A549 (cell line): Measurements from ENCODE around the gene RAMP1. TPM values are rescaled to one million over a fixed set of nuclear protein-coding genes. Genes with fewer than 3 reads are reported as not detected.

ENCODE experiments used
- ATAC-seq, 2 experiments: fragments of 200-7000 bp in 1 of 2; fragments of >200 bp in 1 of 2; cut with Nextera tagmentation in 1 of 2; cut with Tn5 transposase in 1 of 2; 3 replicates each; pipeline versions ENCODE4 v1.8.0 to v1.9.1; 2018 to 2020; ENCODE audit warnings: mild to moderate bottlenecking in 1 of 2, moderate library complexity in 1 of 2
- CTCF ChIA-PET: fragments of 300-600 bp; sonication (Branson Sonifier 250); formaldehyde crosslinking; extraction: SDS; loops from one replicate; lab custom pipeline; 2021; ENCODE audit warnings: antibody characterized with exemption, inconsistent platforms; lab: Yijun Ruan, JAX
- POLR2A ChIA-PET: fragments of 350-600 bp; formaldehyde crosslinking; extraction: SDS; loops from one replicate; lab custom pipeline; 2021; ENCODE audit warnings: antibody characterized with exemption, inconsistent platforms; lab: Yijun Ruan, JAX
- DNase-seq, 2 experiments: peaks; one replicate each; pipeline versions ENCODE4 v3.0.0 to v3.0.0-alpha.2; 2011 to 2016; ENCODE audit warnings: low read depth in 1 of 2, low spot score in 1 of 2
- FAIRE-seq: peaks from 2 replicates; lab custom pipeline; 2011; peaks lifted over from hg19 to GRCh38; lab: Jason Lieb, UNC
- H3K27ac ChIP-seq, 2 experiments: fragments of >200 bp; sonication (Bioruptor Twin); formaldehyde crosslinking; 3 replicates each; pipeline ENCODE4 v1.5.1; 2016 to 2017
- H3K4me1 ChIP-seq: fragments of >200 bp; sonication (Bioruptor Twin); formaldehyde crosslinking; 3 replicates; pipeline ENCODE4 v1.6.1; 2016
- H3K4me2 ChIP-seq: fragments of >200 bp; sonication (Bioruptor Twin); formaldehyde crosslinking; 3 replicates; pipeline ENCODE4 v1.6.1; 2016
- H3K4me3 ChIP-seq: fragments of >200 bp; sonication (Bioruptor Twin); formaldehyde crosslinking; 3 replicates; pipeline ENCODE4 v1.5.1; 2016
- H3K9me3 ChIP-seq: fragments of >200 bp; sonication (Bioruptor Twin); formaldehyde crosslinking; 3 replicates; pipeline ENCODE4 v1.6.1; 2016
- BHLHE40 ChIP-seq: IDR thresholded peaks from 2 replicates; pipeline ENCODE4 v1.6.1; 2012; ENCODE audit warnings: low read depth, low read length, inconsistent platforms
- CBX2 ChIP-seq: fragments of 200-600 bp; sonication (generic); IDR thresholded peaks from 2 replicates; pipeline ENCODE4 v1.6.1; 2016; ENCODE audit warnings: low read depth, mild to moderate bottlenecking, borderline replicate concordance
- CBX8 ChIP-seq: fragments of 200-600 bp; sonication (generic); IDR thresholded peaks from 2 replicates; pipeline ENCODE4 v1.6.1; 2016
- EHF ChIP-seq: fragments of 250-450 bp; sonication (Bioruptor Pico); IDR thresholded peaks from 2 replicates; pipeline ENCODE4 v1.5.0; 2020; ENCODE audit warnings: mild to moderate bottlenecking
- EP300 ChIP-seq, 2 experiments: fragments of >200 bp; sonication (Bioruptor Twin); formaldehyde crosslinking; IDR thresholded peaks; 2 replicates in 1 of 2; 3 replicates in 1 of 2; pipeline ENCODE4 v1.6.1; 2016 to 2017
- ESRRA ChIP-seq: fragments of 150-350 bp; IDR thresholded peaks from 2 replicates; pipeline ENCODE4 v1.6.1; 2014; ENCODE audit warnings: mild to moderate bottlenecking, low read length, borderline replicate concordance
- FOSL2 ChIP-seq, 2 experiments: fragments of 450-650 bp in 1 of 2; fragments of >200 bp in 1 of 2; sonication (Bioruptor Twin) in 1 of 2; formaldehyde crosslinking; IDR thresholded peaks; 2 replicates each; pipeline versions ENCODE4 v1.5.0 to v1.6.1; 2016 to 2020; ENCODE audit warnings: mild to moderate bottlenecking in 1 of 2, moderate library complexity in 1 of 2
- FOXS1 ChIP-seq: fragments of 250-450 bp; sonication (Bioruptor Pico); IDR thresholded peaks from 2 replicates; pipeline ENCODE4 v1.5.0; 2020; ENCODE audit warnings: mild to moderate bottlenecking, moderate library complexity
- GATA3 ChIP-seq: IDR thresholded peaks from 2 replicates; pipeline ENCODE4 v1.6.1; 2012; ENCODE audit warnings: borderline replicate concordance
- HOXA7 ChIP-seq: fragments of 250-450 bp; sonication (Bioruptor Pico); IDR thresholded peaks from 2 replicates; pipeline ENCODE4 v1.5.0; 2020; ENCODE audit warnings: mild to moderate bottlenecking, moderate library complexity
- JUN ChIP-seq, 2 experiments: fragments of >200 bp; sonication (Bioruptor Twin); formaldehyde crosslinking; IDR thresholded peaks; 2 replicates in 1 of 2; 3 replicates in 1 of 2; pipeline ENCODE4 v1.6.1; 2016 to 2017
- JUNB ChIP-seq: fragments of >200 bp; sonication (Bioruptor Twin); formaldehyde crosslinking; IDR thresholded peaks from 2 replicates; pipeline ENCODE4 v1.6.1; 2016
- KDM1A ChIP-seq: fragments of 200-600 bp; sonication (generic); IDR thresholded peaks from 2 replicates; pipeline ENCODE4 v1.6.1; 2016; ENCODE audit warnings: low read depth, mild to moderate bottlenecking
- MAFK ChIP-seq: fragments of 450-650 bp; IDR thresholded peaks from 2 replicates; pipeline ENCODE4 v1.6.1; 2014; ENCODE audit not compliant: partially characterized antibody
- MYC ChIP-seq: IDR thresholded peaks from 2 replicates; pipeline ENCODE4 v1.6.1; 2012; ENCODE audit warnings: mild to moderate bottlenecking, inconsistent platforms, low read length, improper control_type of control experiment, borderline replicate concordance
- NPAS2 ChIP-seq: fragments of 250-450 bp; sonication (Bioruptor Pico); IDR thresholded peaks from 2 replicates; pipeline ENCODE4 v1.8.0; 2022; ENCODE audit warnings: mild to moderate bottlenecking, moderate library complexity, borderline replicate concordance
- PHF8 ChIP-seq: fragments of 200-600 bp; sonication (generic); IDR thresholded peaks from 2 replicates; pipeline ENCODE4 v1.6.1; 2016; ENCODE audit warnings: low read depth, mild to moderate bottlenecking, antibody characterized with exemption, moderate library complexity, borderline replicate concordance
- POLR2AphosphoS2 ChIP-seq: conservative IDR thresholded peaks from 2 replicates; pipeline ENCODE4 v1.6.1; 2012; ENCODE audit warnings: low read length, improper control_type of control experiment, inconsistent platforms
- RAD21 ChIP-seq, 2 experiments: fragments of >200 bp in 1 of 2; sonication (Bioruptor Twin) in 1 of 2; formaldehyde crosslinking in 1 of 2; IDR thresholded peaks in 1 of 2; conservative IDR thresholded peaks in 1 of 2; 2 replicates in 1 of 2; 3 replicates in 1 of 2; pipeline ENCODE4 v1.6.1; 2012 to 2018; ENCODE audit warnings: inconsistent platforms in 1 of 2
- RNF2 ChIP-seq: fragments of 200-600 bp; sonication (generic); IDR thresholded peaks from 2 replicates; pipeline ENCODE4 v1.6.1; 2016; ENCODE audit warnings: low read depth, mild to moderate bottlenecking, antibody characterized with exemption, moderate library complexity, borderline replicate concordance
- SMC3 ChIP-seq: fragments of >200 bp; sonication (Bioruptor Twin); formaldehyde crosslinking; IDR thresholded peaks from 3 replicates; pipeline ENCODE4 v1.6.1; 2018; ENCODE audit warnings: inconsistent platforms
- TFCP2L1 ChIP-seq: fragments of 250-450 bp; sonication (Bioruptor Pico); IDR thresholded peaks from 2 replicates; pipeline ENCODE4 v1.5.0; 2021; ENCODE audit warnings: mild to moderate bottlenecking
- ZSCAN20 ChIP-seq: fragments of 250-450 bp; sonication (Bioruptor Pico); IDR thresholded peaks from 2 replicates; pipeline ENCODE4 v1.8.0; 2022; ENCODE audit warnings: mild to moderate bottlenecking, moderate library complexity
- WGBS: methylation state at CpG from one replicate; pipeline ENCODE4 v1.1.6; 2017; ENCODE audit errors: missing lambda C conversion rate; 5-methylcytosine and 5-hydroxymethylcytosine counted together
- polyA minus RNA-seq: library from RNA; depleted of rRNA, polyadenylated mRNA; stranded (reverse); fragments of >200 nt; gene quantifications from 2 replicates; pipeline ENCODE4 v1.2.3, GENCODE V29; 2011; rRNA and poly(A)+ RNA removed
- polyA plus RNA-seq, 4 experiments: library from polyadenylated mRNA; depleted of rRNA in 3 of 4; stranded (reverse); fragments of >200 nt; fragmentation: RNase III in 1 of 4; extraction: RNeasy Plus Mini Kit Qiagen cat#74134 plus additional on column Dnase treatment in 1 of 4; gene quantifications; 2 replicates in 3 of 4; 3 replicates in 1 of 4; pipeline ENCODE4 v1.2.3, GENCODE V29; 2011 to 2017
- TF ChIP-seq, protein P1 (sequence below): IDR thresholded peaks from 2 replicates; pipeline ENCODE4 v1.6.1; 2012
- TF ChIP-seq, protein P2 (sequence below): fragments of 150-350 bp; IDR thresholded peaks from 2 replicates; pipeline ENCODE4 v1.6.1; 2014; ENCODE audit warnings: low read depth, mild to moderate bottlenecking, low read length
- TF ChIP-seq, protein P3 (sequence below): IDR thresholded peaks from 2 replicates; pipeline ENCODE4 v1.6.1; 2012; ENCODE audit warnings: low read depth, borderline replicate concordance
- TF ChIP-seq, protein P4 (sequence below): fragments of >200 bp; sonication (Bioruptor Twin); formaldehyde crosslinking; IDR thresholded peaks from 2 replicates; pipeline ENCODE4 v1.6.1; 2016
- TF ChIP-seq, protein P5 (sequence below): IDR thresholded peaks from 2 replicates; pipeline ENCODE4 v1.6.1; 2012
- TF ChIP-seq, protein P6 (sequence below): fragments of 250-450 bp; sonication (Bioruptor Pico); IDR thresholded peaks from 2 replicates; pipeline ENCODE4 v1.5.0; 2021; ENCODE audit warnings: mild to moderate bottlenecking, moderate library complexity, borderline replicate concordance
- TF ChIP-seq, protein P7 (sequence below): fragments of >200 bp; sonication (Bioruptor Twin); formaldehyde crosslinking; IDR thresholded peaks from 3 replicates; pipeline ENCODE4 v1.6.1; 2016

Gene RAMP1
- not detected in 2 replicates for polyA plus RNA-seq (2011; rRNA removed)
- not detected in 2 replicates for polyA plus RNA-seq (2012; cell fraction: cytosol; rRNA removed)
- not detected in 2 replicates for polyA plus RNA-seq (2012; cell fraction: nucleus; rRNA removed)
- not detected in 3 replicates for polyA plus RNA-seq (2017; fragmentation: RNase III; extraction: RNeasy Plus Mini Kit Qiagen cat#74134 plus additional on column Dnase treatment)
- not detected in 2 replicates for polyA minus RNA-seq

DNA sequence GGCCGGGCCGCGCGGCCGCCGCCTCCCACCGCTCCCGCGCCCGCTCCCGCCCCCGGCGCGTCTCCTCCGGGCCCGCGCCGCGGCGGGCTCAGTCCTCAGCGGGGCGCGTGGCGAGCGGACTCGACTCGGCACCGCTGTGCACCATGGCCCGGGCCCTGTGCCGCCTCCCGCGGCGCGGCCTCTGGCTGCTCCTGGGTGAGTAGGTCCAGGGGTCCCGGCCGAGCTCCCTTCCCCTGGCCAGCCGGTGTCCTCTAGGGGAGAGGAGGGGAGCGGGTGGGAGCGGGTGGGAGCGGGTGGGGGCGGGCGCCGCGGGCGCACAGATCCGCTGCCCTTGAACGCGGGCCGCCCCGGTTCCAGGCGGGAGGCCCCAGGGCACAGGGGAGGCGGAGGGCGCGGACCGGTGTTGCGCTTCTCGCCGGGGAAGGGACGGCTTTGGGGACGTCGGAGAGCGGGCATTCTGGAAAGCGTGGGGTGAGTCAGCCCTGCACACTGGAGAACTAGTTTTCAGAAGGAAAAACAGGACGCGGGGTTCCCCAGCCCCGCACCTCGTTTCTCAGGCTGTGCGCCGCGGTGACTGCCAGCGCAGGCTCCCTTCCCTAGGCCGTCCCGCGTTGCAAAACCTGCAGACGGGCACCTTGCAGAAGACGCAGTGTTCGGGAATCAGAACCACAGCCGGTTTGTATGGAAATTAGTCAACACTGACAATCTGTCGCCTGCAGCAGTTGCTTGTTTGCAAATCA lies at the start of gene RAMP1:
Gene RAMP1, plus strand, starts transcription at position 91 of the 740 bp plus-strand sequence. Its CDS starts 53 bp downstream, at position 144.
- CTCF ChIA-PET = interaction anchor here (0.5 kb wide), 1 partner anchor 1989 kb away, joined by 3 read pairs; no protein-coding TSS in a partner anchor
- no peak for DNase-seq
- H3K4me1 ChIP-seq = peaks cover 30% of the 10 kb centered on the region
- TF ChIP-seq, protein P1, sequence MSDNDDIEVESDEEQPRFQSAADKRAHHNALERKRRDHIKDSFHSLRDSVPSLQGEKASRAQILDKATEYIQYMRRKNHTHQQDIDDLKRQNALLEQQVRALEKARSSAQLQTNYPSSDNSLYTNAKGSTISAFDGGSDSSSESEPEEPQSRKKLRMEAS = no peak
- no peak for TF ChIP-seq CBX8
- TF ChIP-seq POLR2AphosphoS2 = no peak
- TF ChIP-seq, protein P2, sequence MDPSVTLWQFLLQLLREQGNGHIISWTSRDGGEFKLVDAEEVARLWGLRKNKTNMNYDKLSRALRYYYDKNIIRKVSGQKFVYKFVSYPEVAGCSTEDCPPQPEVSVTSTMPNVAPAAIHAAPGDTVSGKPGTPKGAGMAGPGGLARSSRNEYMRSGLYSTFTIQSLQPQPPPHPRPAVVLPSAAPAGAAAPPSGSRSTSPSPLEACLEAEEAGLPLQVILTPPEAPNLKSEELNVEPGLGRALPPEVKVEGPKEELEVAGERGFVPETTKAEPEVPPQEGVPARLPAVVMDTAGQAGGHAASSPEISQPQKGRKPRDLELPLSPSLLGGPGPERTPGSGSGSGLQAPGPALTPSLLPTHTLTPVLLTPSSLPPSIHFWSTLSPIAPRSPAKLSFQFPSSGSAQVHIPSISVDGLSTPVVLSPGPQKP = no peak
- TF ChIP-seq, protein P3, sequence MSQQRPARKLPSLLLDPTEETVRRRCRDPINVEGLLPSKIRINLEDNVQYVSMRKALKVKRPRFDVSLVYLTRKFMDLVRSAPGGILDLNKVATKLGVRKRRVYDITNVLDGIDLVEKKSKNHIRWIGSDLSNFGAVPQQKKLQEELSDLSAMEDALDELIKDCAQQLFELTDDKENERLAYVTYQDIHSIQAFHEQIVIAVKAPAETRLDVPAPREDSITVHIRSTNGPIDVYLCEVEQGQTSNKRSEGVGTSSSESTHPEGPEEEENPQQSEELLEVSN = no peak
- TF ChIP-seq RAD21 (conservative IDR thresholded peaks at IDR 0.05 in 1 of 2, IDR thresholded peaks at IDR 0.05 in 1 of 2) = no peak
- TF ChIP-seq RNF2 = no peak
- no peak for TF ChIP-seq FOXS1
- TF ChIP-seq KDM1A = no peak
- no peak for TF ChIP-seq JUNB
- no peak for TF ChIP-seq SMC3
- TF ChIP-seq, protein P4, sequence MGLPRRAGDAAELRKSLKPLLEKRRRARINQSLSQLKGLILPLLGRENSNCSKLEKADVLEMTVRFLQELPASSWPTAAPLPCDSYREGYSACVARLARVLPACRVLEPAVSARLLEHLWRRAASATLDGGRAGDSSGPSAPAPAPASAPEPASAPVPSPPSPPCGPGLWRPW = no peak
- no peak for TF ChIP-seq CBX2
- no peak for TF ChIP-seq MYC
- TF ChIP-seq, protein P5, sequence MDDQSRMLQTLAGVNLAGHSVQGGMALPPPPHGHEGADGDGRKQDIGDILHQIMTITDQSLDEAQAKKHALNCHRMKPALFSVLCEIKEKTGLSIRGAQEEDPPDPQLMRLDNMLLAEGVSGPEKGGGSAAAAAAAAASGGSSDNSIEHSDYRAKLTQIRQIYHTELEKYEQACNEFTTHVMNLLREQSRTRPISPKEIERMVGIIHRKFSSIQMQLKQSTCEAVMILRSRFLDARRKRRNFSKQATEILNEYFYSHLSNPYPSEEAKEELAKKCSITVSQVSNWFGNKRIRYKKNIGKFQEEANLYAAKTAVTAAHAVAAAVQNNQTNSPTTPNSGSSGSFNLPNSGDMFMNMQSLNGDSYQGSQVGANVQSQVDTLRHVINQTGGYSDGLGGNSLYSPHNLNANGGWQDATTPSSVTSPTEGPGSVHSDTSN = no peak
- TF ChIP-seq TFCP2L1 (CRISPR knock-in tag) = no peak
- no peak for TF ChIP-seq ZSCAN20 (CRISPR knock-in tag)
- no peak for TF ChIP-seq HOXA7 (CRISPR knock-in tag)
- no peak for TF ChIP-seq JUN (IDR thresholded peaks at IDR 0.05)
- no peak for TF ChIP-seq EP300 (IDR thresholded peaks at IDR 0.05)
- peak within 1 kb of the TSS; percentile 10 to 18; a peak in 1 of 6 replicates for H3K27ac ChIP-seq
- H3K9me3 ChIP-seq = no peaks in the 10 kb centered on the region
- H3K4me3 ChIP-seq = no peak within 1 kb of the TSS
- POLR2A ChIA-PET = no interaction called here
- peak within 1 kb of the TSS; percentile 55; the same call in 2 of the 3 replicates for H3K4me2 ChIP-seq
- ATAC-seq = no peak
- 92% methylated on average over 29 of the region's 79 CpGs for WGBS
- no peak for FAIRE-seq

DNA sequence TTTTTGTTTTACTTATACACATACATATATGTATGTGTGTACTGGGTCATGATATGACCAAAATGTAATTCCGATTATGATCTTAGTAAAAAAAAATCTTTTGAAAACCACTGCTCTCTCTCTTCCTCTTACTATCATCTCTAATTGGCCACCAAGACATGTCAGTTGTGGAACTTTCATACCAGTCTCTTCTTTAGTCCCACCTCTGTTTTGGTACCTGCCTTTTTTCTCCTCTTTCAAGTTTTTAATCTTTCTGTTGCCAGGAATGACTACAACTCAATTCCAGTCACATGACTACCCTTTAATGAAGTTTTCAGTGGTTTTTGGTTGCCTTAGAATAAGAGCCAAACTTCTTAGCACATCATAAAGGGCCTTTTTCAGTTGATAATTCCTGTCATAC lies 43.8 kb upstream of the RAMP1 start:
- ChIA-PET POLR2A (no interaction called here), CTCF (no interaction called here)
- no peak overlapping the region for H3K4me2 ChIP-seq
- H3K27ac ChIP-seq = no peak overlapping the region
- H3K4me3 ChIP-seq = no peak overlapping the region
- FAIRE-seq (no peak), ATAC-seq (no peak), DNase-seq (no peak)
- WGBS = 23% methylated on average over 1 of the region's 1 CpG
- H3K9me3 ChIP-seq = no peaks in the 10 kb centered on the region
- H3K4me1 ChIP-seq = no peaks in the 10 kb centered on the region
- TF ChIP-seq PHF8 (no peak), NPAS2 (CRISPR knock-in tag) (no peak), EHF (CRISPR knock-in tag) (no peak), ESRRA (no peak), BHLHE40 (no peak), MAFK (no peak), FOSL2 (IDR thresholded peaks at IDR 0.05) (no peak), FOSL2 (CRISPR knock-in tag; IDR thresholded peaks at IDR 0.05) (no peak), GATA3 (no peak), FOXS1 (no peak), EP300 (IDR thresholded peaks at IDR 0.05) (no peak)
- TF ChIP-seq, protein P6, sequence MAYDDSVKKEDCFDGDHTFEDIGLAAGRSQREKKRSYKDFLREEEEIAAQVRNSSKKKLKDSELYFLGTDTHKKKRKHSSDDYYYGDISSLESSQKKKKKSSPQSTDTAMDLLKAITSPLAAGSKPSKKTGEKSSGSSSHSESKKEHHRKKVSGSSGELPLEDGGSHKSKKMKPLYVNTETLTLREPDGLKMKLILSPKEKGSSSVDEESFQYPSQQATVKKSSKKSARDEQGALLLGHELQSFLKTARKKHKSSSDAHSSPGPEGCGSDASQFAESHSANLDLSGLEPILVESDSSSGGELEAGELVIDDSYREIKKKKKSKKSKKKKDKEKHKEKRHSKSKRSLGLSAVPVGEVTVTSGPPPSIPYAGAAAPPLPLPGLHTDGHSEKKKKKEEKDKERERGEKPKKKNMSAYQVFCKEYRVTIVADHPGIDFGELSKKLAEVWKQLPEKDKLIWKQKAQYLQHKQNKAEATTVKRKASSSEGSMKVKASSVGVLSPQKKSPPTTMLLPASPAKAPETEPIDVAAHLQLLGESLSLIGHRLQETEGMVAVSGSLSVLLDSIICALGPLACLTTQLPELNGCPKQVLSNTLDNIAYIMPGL = no peak
- TF ChIP-seq, protein P1 = no peak
- TF ChIP-seq, protein P7, sequence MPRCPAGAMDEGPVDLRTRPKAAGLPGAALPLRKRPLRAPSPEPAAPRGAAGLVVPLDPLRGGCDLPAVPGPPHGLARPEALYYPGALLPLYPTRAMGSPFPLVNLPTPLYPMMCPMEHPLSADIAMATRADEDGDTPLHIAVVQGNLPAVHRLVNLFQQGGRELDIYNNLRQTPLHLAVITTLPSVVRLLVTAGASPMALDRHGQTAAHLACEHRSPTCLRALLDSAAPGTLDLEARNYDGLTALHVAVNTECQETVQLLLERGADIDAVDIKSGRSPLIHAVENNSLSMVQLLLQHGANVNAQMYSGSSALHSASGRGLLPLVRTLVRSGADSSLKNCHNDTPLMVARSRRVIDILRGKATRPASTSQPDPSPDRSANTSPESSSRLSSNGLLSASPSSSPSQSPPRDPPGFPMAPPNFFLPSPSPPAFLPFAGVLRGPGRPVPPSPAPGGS = no peak
